Activated T-cell treated with anti-CD3 and anti-CD28 coated beads, Interleukin-2, amount 50 U/mL, for 4 hours (primary cell): ENCODE data around the gene ZNF683. TPM values are rescaled to one million over a fixed set of nuclear protein-coding genes. Genes with fewer than 3 reads are reported as not detected.

Source experiments
- ATAC-seq, 2 donors: fragments of 200-7000 bp; cut with Tn5 transposase; one replicate each; pipeline ENCODE4 v1.10.0; 2021
- DNase-seq: peaks from one replicate; pipeline ENCODE4 v3.0.0-alpha.2; 2020
- H3K27me3 Mint-ChIP-seq: one replicate; pipeline ENCODE4 v1.8.0; 2021; ENCODE audit warnings: low read depth, mixed read lengths
- H3K36me3 Mint-ChIP-seq: one replicate; pipeline ENCODE4 v1.8.0; 2022; ENCODE audit warnings: mixed read lengths; ENCODE audit not compliant: insufficient read depth
- H3K4me1 Mint-ChIP-seq: one replicate; pipeline ENCODE4 v1.8.0; 2021; ENCODE audit warnings: low read depth, mixed read lengths
- H3K4me3 Mint-ChIP-seq: one replicate; pipeline ENCODE4 v1.8.0; 2021; ENCODE audit warnings: mild to moderate bottlenecking, moderate library complexity, mixed read lengths
- H3K9me3 Mint-ChIP-seq: one replicate; pipeline ENCODE4 v1.8.0; 2021; ENCODE audit warnings: mixed read lengths
- total RNA-seq, 3 donors: library from RNA; stranded (reverse); gene quantifications; one replicate each; pipeline ENCODE4 v1.2.1, GENCODE V29; 2021

The ZNF683 gene
- total RNA-seq, 3 donors from 2014 or later, result 0.11 to 0.30 (median 0.13) TPM

- Mint-ChIP-seq H3K27me3 (no peaks in the 10 kb centered on the region), H3K4me1 (peaks cover 89% of the 10 kb centered on the region), H3K4me3 (peak overlapping the region; percentile 24), H3K9me3 (peaks cover 3% of the 10 kb centered on the region), H3K36me3 (no peaks in the 10 kb centered on the region)
- no peak for DNase-seq
- no peak for ATAC-seq
Observed at GRCh38 chr1:26373281-26373680, 731 bp upstream of the ZNF683 start.

GRCh38 chr1:26372039-26372438, 511 bp downstream of the ZNF683 start:
- H3K4me1 Mint-ChIP-seq, result peaks cover 81% of the 10 kb centered on the region
- peak; percentile 44 to 49 for ATAC-seq
- H3K4me3 Mint-ChIP-seq, result no peak overlapping the region
- no peaks in the 10 kb centered on the region for H3K36me3 Mint-ChIP-seq
- no peak for DNase-seq
- peaks cover 3% of the 10 kb centered on the region for H3K9me3 Mint-ChIP-seq
- no peaks in the 10 kb centered on the region for H3K27me3 Mint-ChIP-seq

- ATAC-seq (peak in 1 of 2 donors; percentile 36), DNase-seq (no peak)
- Mint-ChIP-seq H3K9me3 (no peaks in the 10 kb centered on the region), H3K27me3 (no peaks in the 10 kb centered on the region), H3K4me3 (peak overlapping the region; percentile 52), H3K36me3 (no peaks in the 10 kb centered on the region), H3K4me1 (peaks cover 68% of the 10 kb centered on the region)
Observed at GRCh38 chr1:26370591-26371382, 1.8 kb downstream of the ZNF683 start.

GRCh38 chr1:26368486-26368885, 4.1 kb downstream of the ZNF683 start:
- no peak for DNase-seq
- Mint-ChIP-seq H3K27me3 (peaks cover 2% of the 10 kb centered on the region), H3K36me3 (no peaks in the 10 kb centered on the region), H3K9me3 (no peaks in the 10 kb centered on the region), H3K4me3 (no peak overlapping the region), H3K4me1 (peaks cover 60% of the 10 kb centered on the region)
- no peak for ATAC-seq

GRCh38 chr1:26368006-26368405, 4.5 kb downstream of the ZNF683 start:
- H3K4me3 Mint-ChIP-seq, result peak overlapping the region; percentile 26
- peaks cover 59% of the 10 kb centered on the region for H3K4me1 Mint-ChIP-seq

GRCh38 chr1:26367441-26367840, 5.1 kb downstream of the ZNF683 start:
- H3K4me1 Mint-ChIP-seq, result peaks cover 57% of the 10 kb centered on the region
- H3K9me3 Mint-ChIP-seq, result no peaks in the 10 kb centered on the region
- peak overlapping the region; percentile 26 for H3K4me3 Mint-ChIP-seq
- no peaks in the 10 kb centered on the region for H3K36me3 Mint-ChIP-seq
- ATAC-seq (no peak), DNase-seq (no peak)
- H3K27me3 Mint-ChIP-seq, result peaks cover 2% of the 10 kb centered on the region

More at GRCh38 chr1:26368006-26368405, 4.5 kb downstream of the ZNF683 start:
- Mint-ChIP-seq H3K27me3 (peaks cover 2% of the 10 kb centered on the region), H3K36me3 (no peaks in the 10 kb centered on the region), H3K9me3 (no peaks in the 10 kb centered on the region)
- ATAC-seq (no peak), DNase-seq (no peak)

- DNase-seq (no peak), ATAC-seq (no peak)
- H3K27me3 Mint-ChIP-seq, result peaks cover 12% of the 10 kb centered on the region
- H3K9me3 Mint-ChIP-seq, result no peaks in the 10 kb centered on the region
- H3K36me3 Mint-ChIP-seq, result no peaks in the 10 kb centered on the region
- no peak overlapping the region for H3K4me3 Mint-ChIP-seq
- peaks cover 49% of the 10 kb centered on the region for H3K4me1 Mint-ChIP-seq
Observed at GRCh38 chr1:26364956-26365355, 7.6 kb downstream of the ZNF683 start.

- ATAC-seq (peak; percentile 77 to 80), DNase-seq (peak; percentile 85)
- Mint-ChIP-seq H3K27me3 (peaks cover 12% of the 10 kb centered on the region), H3K4me3 (no peak overlapping the region), H3K36me3 (no peaks in the 10 kb centered on the region), H3K9me3 (no peaks in the 10 kb centered on the region), H3K4me1 (peaks cover 52% of the 10 kb centered on the region)
Observed at GRCh38 chr1:26363549-26364448, 8.8 kb downstream of the ZNF683 start.

- H3K27me3 Mint-ChIP-seq, result peaks cover 12% of the 10 kb centered on the region
- peaks cover 51% of the 10 kb centered on the region for H3K4me1 Mint-ChIP-seq
- no peaks in the 10 kb centered on the region for H3K36me3 Mint-ChIP-seq
- H3K4me3 Mint-ChIP-seq, result no peak overlapping the region
- H3K9me3 Mint-ChIP-seq, result no peaks in the 10 kb centered on the region
- no peak for DNase-seq
- ATAC-seq, result no peak
Observed at GRCh38 chr1:26362331-26362730, 10.2 kb downstream of the ZNF683 start.

GRCh38 chr1:26361605-26362122, 10.9 kb downstream of the ZNF683 start:
- ATAC-seq (no peak), DNase-seq (no peak)
- H3K9me3 Mint-ChIP-seq, result no peaks in the 10 kb centered on the region
- no peak overlapping the region for H3K4me3 Mint-ChIP-seq
- no peaks in the 10 kb centered on the region for H3K36me3 Mint-ChIP-seq
- peaks cover 12% of the 10 kb centered on the region for H3K27me3 Mint-ChIP-seq
- peaks cover 51% of the 10 kb centered on the region for H3K4me1 Mint-ChIP-seq

GRCh38 chr1:26360807-26361604, 11.5 kb downstream of the ZNF683 start:
- no peaks in the 10 kb centered on the region for H3K36me3 Mint-ChIP-seq
- DNase-seq (no peak), ATAC-seq (no peak)
- no peaks in the 10 kb centered on the region for H3K9me3 Mint-ChIP-seq
- peak overlapping the region; percentile 63 for H3K4me3 Mint-ChIP-seq
- H3K27me3 Mint-ChIP-seq, result peaks cover 12% of the 10 kb centered on the region
- peaks cover 51% of the 10 kb centered on the region for H3K4me1 Mint-ChIP-seq

- DNase-seq (peak; percentile 52), ATAC-seq (peak; percentile 31 to 42)
- no peaks in the 10 kb centered on the region for H3K9me3 Mint-ChIP-seq
- peak overlapping the region; percentile 63 for H3K4me3 Mint-ChIP-seq
- peaks cover 12% of the 10 kb centered on the region for H3K27me3 Mint-ChIP-seq
- H3K36me3 Mint-ChIP-seq, result no peaks in the 10 kb centered on the region
- H3K4me1 Mint-ChIP-seq, result peaks cover 54% of the 10 kb centered on the region
Observed at GRCh38 chr1:26359981-26360806, 12.4 kb downstream of the ZNF683 start.
